ENCODE data around the gene UGT1A10. TPM values are rescaled to one million over a fixed set of nuclear protein-coding genes. Genes with fewer than 3 reads are reported as not detected.
A peak's percentile ranks its signal among the peaks of the same experiment; 100 is the strongest.

Gene UGT1A10
- total RNA-seq, 1 experiment from 2014 or later, result not detected

- no peak overlapping the region for H3K4me3 ChIP-seq (ENCODE audit: insufficient read depth, low read depth, low read length)
- DNase-seq, result no peak
- no peaks in the 10 kb centered on the region for H3K27me3 ChIP-seq (ENCODE audit: control insufficient read depth, insufficient read depth, low read length)
- H3K36me3 ChIP-seq (replicated peaks; ENCODE audit: control insufficient read depth, insufficient read depth, low read length), result no peaks in the 10 kb centered on the region
Measured at GRCh38 chr2:233779722-233780121, 143.5 kb downstream of the UGT1A10 start.

- no peaks in the 10 kb centered on the region for H3K27me3 ChIP-seq (ENCODE audit: control insufficient read depth, insufficient read depth, low read length)
- no peak for DNase-seq
- no peak overlapping the region for H3K4me3 ChIP-seq (ENCODE audit: insufficient read depth, low read depth, low read length)
- no peaks in the 10 kb centered on the region for H3K36me3 ChIP-seq (replicated peaks; ENCODE audit: control insufficient read depth, insufficient read depth, low read length)
Measured at GRCh38 chr2:233780771-233781170, 144.5 kb downstream of the UGT1A10 start.

- no peak overlapping the region for H3K4me3 ChIP-seq (ENCODE audit: insufficient read depth, low read depth, low read length)
- DNase-seq, result no peak
Measured at GRCh38 chr2:233789554-233789953, 153.3 kb downstream of the UGT1A10 start.

GRCh38 chr2:233791151-233791882 is 155.1 kb downstream of the UGT1A10 start:
- Histone ChIP-seq H3K36me3 (replicated peaks; ENCODE audit: control insufficient read depth, insufficient read depth, low read length) (no peaks in the 10 kb centered on the region), H3K4me3 (ENCODE audit: insufficient read depth, low read depth, low read length) (no peak overlapping the region), H3K27me3 (ENCODE audit: control insufficient read depth, insufficient read depth, low read length) (no peaks in the 10 kb centered on the region)
- peak; percentile 5 for DNase-seq

More at GRCh38 chr2:233789554-233789953, 153.3 kb downstream of the UGT1A10 start:
- Histone ChIP-seq H3K27me3 (ENCODE audit: control insufficient read depth, insufficient read depth, low read length) (no peaks in the 10 kb centered on the region), H3K36me3 (replicated peaks; ENCODE audit: control insufficient read depth, insufficient read depth, low read length) (no peaks in the 10 kb centered on the region)

GRCh38 chr2:233791883-233792329 is 155.7 kb downstream of the UGT1A10 start:
- Histone ChIP-seq H3K27me3 (ENCODE audit: control insufficient read depth, insufficient read depth, low read length) (no peaks in the 10 kb centered on the region), H3K4me3 (ENCODE audit: insufficient read depth, low read depth, low read length) (no peak overlapping the region), H3K36me3 (replicated peaks; ENCODE audit: control insufficient read depth, insufficient read depth, low read length) (no peaks in the 10 kb centered on the region)
- peak; percentile 16 for DNase-seq

GRCh38 chr2:233792720-233793119 is 156.5 kb downstream of the UGT1A10 start:
- no peaks in the 10 kb centered on the region for H3K36me3 ChIP-seq (replicated peaks; ENCODE audit: control insufficient read depth, insufficient read depth, low read length)
- DNase-seq, result no peak

GRCh38 chr2:233793465-233794127 is 157.3 kb downstream of the UGT1A10 start:
- peak; percentile 10 for DNase-seq
- Histone ChIP-seq H3K36me3 (replicated peaks; ENCODE audit: control insufficient read depth, insufficient read depth, low read length) (no peaks in the 10 kb centered on the region), H3K27me3 (ENCODE audit: control insufficient read depth, insufficient read depth, low read length) (no peaks in the 10 kb centered on the region), H3K4me3 (ENCODE audit: insufficient read depth, low read depth, low read length) (no peak overlapping the region)

More at GRCh38 chr2:233792720-233793119, 156.5 kb downstream of the UGT1A10 start:
- Histone ChIP-seq H3K27me3 (ENCODE audit: control insufficient read depth, insufficient read depth, low read length) (no peaks in the 10 kb centered on the region), H3K4me3 (ENCODE audit: insufficient read depth, low read depth, low read length) (no peak overlapping the region)

- peak; percentile 20 for DNase-seq
- Histone ChIP-seq H3K36me3 (replicated peaks; ENCODE audit: control insufficient read depth, insufficient read depth, low read length) (no peaks in the 10 kb centered on the region), H3K4me3 (ENCODE audit: insufficient read depth, low read depth, low read length) (no peak overlapping the region), H3K27me3 (ENCODE audit: control insufficient read depth, insufficient read depth, low read length) (no peaks in the 10 kb centered on the region)
Measured at GRCh38 chr2:233794128-233794658, 157.9 kb downstream of the UGT1A10 start.

GRCh38 chr2:233795735-233796171 is 159.5 kb downstream of the UGT1A10 start:
- H3K27me3 ChIP-seq (ENCODE audit: control insufficient read depth, insufficient read depth, low read length), result no peaks in the 10 kb centered on the region
- no peaks in the 10 kb centered on the region for H3K36me3 ChIP-seq (replicated peaks; ENCODE audit: control insufficient read depth, insufficient read depth, low read length)
- no peak overlapping the region for H3K4me3 ChIP-seq (ENCODE audit: insufficient read depth, low read depth, low read length)
- peak; percentile 19 for DNase-seq

- peak; percentile 6 for DNase-seq
- Histone ChIP-seq H3K4me3 (ENCODE audit: insufficient read depth, low read depth, low read length) (no peak overlapping the region), H3K27me3 (ENCODE audit: control insufficient read depth, insufficient read depth, low read length) (no peaks in the 10 kb centered on the region), H3K36me3 (replicated peaks; ENCODE audit: control insufficient read depth, insufficient read depth, low read length) (no peaks in the 10 kb centered on the region)
Measured at GRCh38 chr2:233796254-233796653, 160.0 kb downstream of the UGT1A10 start.

GRCh38 chr2:233798335-233799086 is 162.3 kb downstream of the UGT1A10 start:
- H3K27me3 ChIP-seq (ENCODE audit: control insufficient read depth, insufficient read depth, low read length), result no peaks in the 10 kb centered on the region
- H3K36me3 ChIP-seq (replicated peaks; ENCODE audit: control insufficient read depth, insufficient read depth, low read length), result no peaks in the 10 kb centered on the region
- peak; percentile 9 for DNase-seq
- H3K4me3 ChIP-seq (ENCODE audit: insufficient read depth, low read depth, low read length), result no peak overlapping the region

- no peaks in the 10 kb centered on the region for H3K27me3 ChIP-seq (ENCODE audit: control insufficient read depth, insufficient read depth, low read length)
- peak; percentile 22 for DNase-seq
- H3K36me3 ChIP-seq (replicated peaks; ENCODE audit: control insufficient read depth, insufficient read depth, low read length), result no peaks in the 10 kb centered on the region
- H3K4me3 ChIP-seq (ENCODE audit: insufficient read depth, low read depth, low read length), result no peak overlapping the region
Measured at GRCh38 chr2:233799087-233799665, 162.9 kb downstream of the UGT1A10 start.

GRCh38 chr2:233799716-233800115 is 163.5 kb downstream of the UGT1A10 start:
- Histone ChIP-seq H3K4me3 (ENCODE audit: insufficient read depth, low read depth, low read length) (no peak overlapping the region), H3K36me3 (replicated peaks; ENCODE audit: control insufficient read depth, insufficient read depth, low read length) (no peaks in the 10 kb centered on the region), H3K27me3 (ENCODE audit: control insufficient read depth, insufficient read depth, low read length) (no peaks in the 10 kb centered on the region)
- no peak for DNase-seq

- DNase-seq, result peak; percentile 8
- Histone ChIP-seq H3K36me3 (replicated peaks; ENCODE audit: control insufficient read depth, insufficient read depth, low read length) (no peaks in the 10 kb centered on the region), H3K27me3 (ENCODE audit: control insufficient read depth, insufficient read depth, low read length) (no peaks in the 10 kb centered on the region), H3K4me3 (ENCODE audit: insufficient read depth, low read depth, low read length) (no peak overlapping the region)
Measured at GRCh38 chr2:233800208-233800607, 164.0 kb downstream of the UGT1A10 start.

Measured in H7 (cell line).